Suprapubic skin (tissue), 4 donors: Measurements from ENCODE around the gene RBBP8NL.

ENCODE experiments used
- EP300 ChIP-seq: sonication (generic); formaldehyde crosslinking; IDR thresholded peaks from one replicate; pipeline ENCODE4 v1.6.1; 2017; ENCODE audit warnings: antibody characterized with exemption
- POLR2A ChIP-seq, 2 donors: fragments of 450-650 bp; IDR thresholded peaks; one replicate each; pipeline ENCODE4 v1.6.1; 2017; ENCODE audit warnings: antibody characterized with exemption in 2 of 2, mild to moderate bottlenecking in 2 of 2, moderate library complexity in 2 of 2
- POLR2AphosphoS5 ChIP-seq, 3 donors: sonication (generic); formaldehyde crosslinking; IDR thresholded peaks; one replicate each; pipeline ENCODE4 v1.6.1; 2017; ENCODE audit warnings: antibody characterized with exemption in 3 of 3
- TF ChIP-seq, protein P1 (sequence below), 2 donors: fragments of 200-600 bp in 1 of 2; fragments of 450-650 bp in 1 of 2; sonication (generic) in 1 of 2; IDR thresholded peaks; one replicate each; pipeline ENCODE4 v1.5.1; 2016 to 2019; ENCODE audit warnings: antibody characterized with exemption in 2 of 2, mild to moderate bottlenecking in 1 of 2, moderate library complexity in 1 of 2

DNA sequence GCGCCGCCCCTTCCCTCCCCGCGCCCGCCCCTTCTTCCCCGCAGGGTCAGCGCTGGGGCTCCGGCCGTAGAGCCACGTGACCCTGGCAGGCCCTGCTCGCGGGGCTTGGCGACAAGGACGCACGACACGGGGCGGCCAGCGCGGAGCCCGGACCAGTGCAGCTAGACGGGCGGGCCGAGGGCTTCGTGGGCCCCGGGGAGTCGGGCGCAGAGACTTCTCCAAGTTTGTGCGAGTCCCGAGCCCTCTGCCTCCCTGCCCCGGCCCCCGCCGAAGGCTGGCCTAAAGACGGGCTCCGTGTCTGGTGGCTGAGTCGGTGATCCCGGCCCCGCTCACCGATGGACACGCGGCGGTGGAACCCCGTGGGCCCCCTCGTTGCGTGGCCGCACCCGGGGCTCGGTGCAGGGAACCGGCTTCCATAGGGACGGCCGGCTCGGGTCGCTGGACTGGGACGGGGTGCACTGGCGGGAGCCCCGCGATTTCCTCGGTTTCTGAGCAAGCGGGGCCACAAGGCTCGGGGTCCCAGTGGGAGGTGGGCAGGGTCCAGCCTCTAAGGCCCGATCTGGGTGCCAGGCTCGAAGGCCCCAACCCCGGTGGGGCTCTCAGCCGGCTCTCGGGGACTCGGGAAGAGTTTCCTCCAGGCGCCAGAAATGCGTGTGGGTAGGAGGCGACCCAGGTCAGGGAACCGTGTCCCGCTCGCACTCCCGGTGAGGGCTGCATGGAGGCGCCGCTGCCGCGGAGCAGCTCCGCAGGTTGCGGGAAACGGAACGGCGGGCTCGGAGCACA, 48.9 kb upstream of the RBBP8NL start:
- TF ChIP-seq POLR2AphosphoS5 (IDR thresholded peaks at IDR 0.05): no peak
- TF ChIP-seq, protein P1, sequence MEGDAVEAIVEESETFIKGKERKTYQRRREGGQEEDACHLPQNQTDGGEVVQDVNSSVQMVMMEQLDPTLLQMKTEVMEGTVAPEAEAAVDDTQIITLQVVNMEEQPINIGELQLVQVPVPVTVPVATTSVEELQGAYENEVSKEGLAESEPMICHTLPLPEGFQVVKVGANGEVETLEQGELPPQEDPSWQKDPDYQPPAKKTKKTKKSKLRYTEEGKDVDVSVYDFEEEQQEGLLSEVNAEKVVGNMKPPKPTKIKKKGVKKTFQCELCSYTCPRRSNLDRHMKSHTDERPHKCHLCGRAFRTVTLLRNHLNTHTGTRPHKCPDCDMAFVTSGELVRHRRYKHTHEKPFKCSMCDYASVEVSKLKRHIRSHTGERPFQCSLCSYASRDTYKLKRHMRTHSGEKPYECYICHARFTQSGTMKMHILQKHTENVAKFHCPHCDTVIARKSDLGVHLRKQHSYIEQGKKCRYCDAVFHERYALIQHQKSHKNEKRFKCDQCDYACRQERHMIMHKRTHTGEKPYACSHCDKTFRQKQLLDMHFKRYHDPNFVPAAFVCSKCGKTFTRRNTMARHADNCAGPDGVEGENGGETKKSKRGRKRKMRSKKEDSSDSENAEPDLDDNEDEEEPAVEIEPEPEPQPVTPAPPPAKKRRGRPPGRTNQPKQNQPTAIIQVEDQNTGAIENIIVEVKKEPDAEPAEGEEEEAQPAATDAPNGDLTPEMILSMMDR (IDR thresholded peaks at IDR 0.05): no peak
- TF ChIP-seq POLR2A (IDR thresholded peaks at IDR 0.05): no peak
- TF ChIP-seq EP300: no peak
